Activated T-helper 1 cell treated with anti-CD3 and anti-CD28 coated beads, Interleukin-12 subunit alpha, Interleukin-12 subunit beta, Interleukin-2, Interleukin-4 antibody, amounts not matched to agents 30 ng/mL and 10 ng/mL and 1 ng/mL, durations not matched to agents 14 hours and 24 hours and 36 hours (primary cell): ENCODE data around the gene KCND1. TPM values are rescaled to one million over a fixed set of nuclear protein-coding genes. Genes with fewer than 3 reads are reported as not detected.

Source experiments
- DNase-seq: peaks from one replicate; pipeline ENCODE4 v3.0.0; 2021; ENCODE audit warnings: low spot score
- H3K27ac Mint-ChIP-seq: one replicate; pipeline ENCODE4 v1.8.0; 2021; ENCODE audit warnings: mild to moderate bottlenecking, mixed read lengths
- H3K27me3 Mint-ChIP-seq: one replicate; pipeline ENCODE4 v1.8.0; 2022; ENCODE audit warnings: mild to moderate bottlenecking, moderate library complexity, mixed read lengths; ENCODE audit not compliant: insufficient read depth
- H3K36me3 Mint-ChIP-seq: one replicate; pipeline ENCODE4 v1.8.0; 2021; ENCODE audit warnings: low read depth, mixed read lengths
- H3K4me1 Mint-ChIP-seq: one replicate; pipeline ENCODE4 v1.8.0; 2021; ENCODE audit warnings: low read depth, mixed read lengths
- H3K4me3 Mint-ChIP-seq: one replicate; pipeline ENCODE4 v1.8.0; 2021; ENCODE audit warnings: mild to moderate bottlenecking, moderate library complexity, mixed read lengths
- H3K9me3 Mint-ChIP-seq: one replicate; pipeline ENCODE4 v1.8.0; 2021; ENCODE audit warnings: mixed read lengths
- intact Hi-C: fragments of 100-400 bp; cut with micrococcal nuclease; formaldehyde crosslinking; loops from one replicate; pipeline ENCODE4 v1.15.1; 2024
- total RNA-seq: library from RNA; stranded (reverse); gene quantifications from 2 replicates; pipeline ENCODE4 v1.2.3, GENCODE V29; 2022

KCND1 gene
- total RNA-seq, 1 donor from 2014 or later, result 4.0 TPM

DNA sequence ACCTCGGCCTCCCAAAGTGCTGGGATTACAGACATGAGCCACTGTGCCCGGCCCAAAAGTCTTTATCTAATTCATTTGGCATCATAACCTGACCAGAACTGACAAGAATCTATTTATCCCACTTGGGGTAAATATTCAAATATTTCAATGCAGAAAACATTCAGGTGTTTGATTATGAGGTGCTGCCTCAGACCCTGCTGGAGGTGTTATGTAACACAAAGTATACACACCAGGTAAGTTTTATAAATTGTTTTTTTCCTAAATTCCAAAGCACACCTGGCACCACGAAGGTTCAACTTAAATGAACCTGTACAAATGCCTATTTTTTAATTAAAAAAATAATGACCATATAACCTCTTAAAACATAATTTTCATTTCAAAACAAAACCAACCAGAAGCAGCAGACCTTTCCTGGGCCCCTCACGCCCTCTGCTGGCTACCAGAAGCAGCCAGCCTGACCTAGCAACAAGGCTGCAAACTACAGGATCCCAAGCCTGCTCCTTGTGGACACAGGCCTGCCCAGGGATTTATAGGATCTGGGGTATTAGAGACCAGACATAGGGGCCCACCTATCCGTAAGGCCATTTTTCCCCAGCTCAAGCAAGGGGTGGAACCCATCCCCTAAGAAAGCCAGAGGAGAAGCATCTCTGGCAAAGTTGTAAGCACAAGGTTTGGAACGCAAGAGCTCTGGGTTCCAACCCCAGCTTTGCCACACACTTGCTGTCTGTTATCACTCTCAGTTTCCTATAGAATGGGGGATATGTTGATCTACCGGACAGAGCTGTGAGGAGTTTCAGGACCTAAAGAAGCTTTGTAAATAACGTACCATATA is 25.9 kb downstream of the KCND1 start:
- H3K4me3 Mint-ChIP-seq, result peak overlapping the region; percentile 17
- DNase-seq, result no peak
- peaks cover 26% of the 10 kb centered on the region for H3K36me3 Mint-ChIP-seq
- peaks cover 33% of the 10 kb centered on the region for H3K4me1 Mint-ChIP-seq
- intact Hi-C loops, result loop anchor here (1.0 to 5.0 kb wide), 3 partner anchors 8 to 298 kb away; no protein-coding TSS in a partner anchor
- no peaks in the 10 kb centered on the region for H3K27me3 Mint-ChIP-seq
- no peak overlapping the region for H3K27ac Mint-ChIP-seq
- H3K9me3 Mint-ChIP-seq, result no peaks in the 10 kb centered on the region

DNA sequence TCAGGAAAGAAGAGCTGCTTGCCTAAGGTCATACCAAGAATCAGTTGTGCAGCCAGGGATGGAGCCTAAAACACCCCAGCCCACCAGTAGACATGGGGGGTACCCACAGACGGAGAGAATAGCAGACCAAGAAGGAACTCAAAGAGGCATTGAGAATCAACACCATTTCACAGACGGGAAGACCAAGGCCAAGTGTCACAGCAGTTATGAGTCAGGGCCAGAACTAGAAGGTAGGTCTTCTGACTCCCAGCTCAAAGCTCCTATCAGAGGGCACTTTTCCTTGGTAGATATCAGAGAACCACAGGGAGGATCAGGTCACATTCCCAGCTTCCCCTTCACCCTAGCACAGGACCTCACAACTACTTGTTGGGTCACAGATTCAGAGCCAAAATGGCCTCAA is 28.7 kb downstream of the KCND1 start:
- DNase-seq, result no peak
- H3K9me3 Mint-ChIP-seq, result no peaks in the 10 kb centered on the region
- peaks cover 31% of the 10 kb centered on the region for H3K36me3 Mint-ChIP-seq
- intact Hi-C loops, result no loop called here
- peak overlapping the region; percentile 93 for H3K27ac Mint-ChIP-seq
- H3K27me3 Mint-ChIP-seq, result no peaks in the 10 kb centered on the region
- peaks cover 58% of the 10 kb centered on the region for H3K4me1 Mint-ChIP-seq
- peak overlapping the region; percentile 69 for H3K4me3 Mint-ChIP-seq

DNA sequence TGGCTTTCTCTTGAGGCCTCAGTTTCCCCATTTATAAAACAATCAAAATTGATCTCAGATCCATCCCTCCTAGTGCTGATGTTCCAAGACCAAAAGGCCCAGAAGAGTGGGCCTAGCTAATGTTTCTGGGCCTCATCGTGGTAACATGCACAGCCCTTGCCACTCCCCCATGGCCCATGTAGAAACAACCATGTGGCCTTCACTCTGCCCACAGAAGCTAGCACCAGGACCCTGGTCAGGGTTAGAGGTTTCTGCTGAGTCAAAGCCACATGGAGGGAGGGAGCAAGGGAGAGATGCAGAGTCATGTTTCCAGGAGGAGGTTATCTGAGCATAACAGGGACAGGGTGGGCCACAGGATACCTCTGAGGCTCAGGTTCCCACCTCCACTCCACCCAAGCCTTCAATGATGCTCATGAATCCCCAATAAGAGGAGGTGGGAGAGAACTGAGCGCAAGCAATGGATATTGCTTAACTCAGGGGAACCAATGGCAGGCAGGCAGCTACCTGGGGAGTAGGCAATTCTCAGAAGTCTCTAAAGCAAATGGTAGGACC is 31.2 kb downstream of the KCND1 start:
- Mint-ChIP-seq H3K27ac (peak overlapping the region; percentile 97), H3K36me3 (peaks cover 42% of the 10 kb centered on the region), H3K9me3 (no peaks in the 10 kb centered on the region), H3K4me3 (peak overlapping the region; percentile 22), H3K4me1 (peaks cover 78% of the 10 kb centered on the region), H3K27me3 (no peaks in the 10 kb centered on the region)
- no peak for DNase-seq
- intact Hi-C loops, result no loop called here

DNA sequence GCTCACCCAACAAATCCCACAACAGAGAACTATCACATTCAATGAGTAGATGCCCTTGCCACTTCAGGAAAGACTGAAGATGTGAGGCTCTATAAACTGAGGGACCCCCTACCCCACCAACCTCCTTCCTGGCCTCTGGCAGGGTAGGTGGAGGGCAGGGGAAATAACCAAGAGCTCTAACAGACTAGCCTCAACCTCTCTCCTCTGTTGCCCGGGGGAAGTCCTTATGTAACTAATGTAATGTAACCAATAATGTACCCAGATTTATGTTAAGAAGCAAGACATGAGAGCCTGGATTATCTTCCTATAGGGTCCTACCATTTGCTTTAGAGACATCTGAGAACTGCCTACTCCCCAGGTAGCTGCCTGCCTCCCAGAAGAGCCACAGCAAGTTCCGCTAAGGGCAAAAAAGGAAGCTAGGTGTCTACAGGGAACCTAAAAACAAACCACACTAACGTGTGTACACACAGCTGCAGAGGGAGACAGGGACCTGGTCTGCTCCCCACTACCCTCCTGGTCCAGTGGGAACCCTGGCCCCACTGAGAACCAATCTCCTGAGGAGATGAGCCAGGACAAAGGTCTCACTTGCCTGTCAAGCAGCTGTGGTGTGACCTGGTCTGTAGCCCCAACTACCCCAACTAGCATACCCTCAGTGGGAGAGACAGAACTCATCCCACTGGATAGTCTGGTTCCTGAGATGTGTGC is 32.0 kb downstream of the KCND1 start:
- no peak for DNase-seq
- Mint-ChIP-seq H3K36me3 (peaks cover 49% of the 10 kb centered on the region), H3K4me3 (peak overlapping the region; percentile 87), H3K9me3 (no peaks in the 10 kb centered on the region), H3K27ac (peak overlapping the region; percentile 97), H3K4me1 (peaks cover 86% of the 10 kb centered on the region), H3K27me3 (no peaks in the 10 kb centered on the region)
- intact Hi-C loops, result loop anchor here (5.0 to 10.0 kb wide), 4 partner anchors 137 to 1285 kb away; partner anchors contain the start of genes ELK1, HDAC6 and UXT

DNA sequence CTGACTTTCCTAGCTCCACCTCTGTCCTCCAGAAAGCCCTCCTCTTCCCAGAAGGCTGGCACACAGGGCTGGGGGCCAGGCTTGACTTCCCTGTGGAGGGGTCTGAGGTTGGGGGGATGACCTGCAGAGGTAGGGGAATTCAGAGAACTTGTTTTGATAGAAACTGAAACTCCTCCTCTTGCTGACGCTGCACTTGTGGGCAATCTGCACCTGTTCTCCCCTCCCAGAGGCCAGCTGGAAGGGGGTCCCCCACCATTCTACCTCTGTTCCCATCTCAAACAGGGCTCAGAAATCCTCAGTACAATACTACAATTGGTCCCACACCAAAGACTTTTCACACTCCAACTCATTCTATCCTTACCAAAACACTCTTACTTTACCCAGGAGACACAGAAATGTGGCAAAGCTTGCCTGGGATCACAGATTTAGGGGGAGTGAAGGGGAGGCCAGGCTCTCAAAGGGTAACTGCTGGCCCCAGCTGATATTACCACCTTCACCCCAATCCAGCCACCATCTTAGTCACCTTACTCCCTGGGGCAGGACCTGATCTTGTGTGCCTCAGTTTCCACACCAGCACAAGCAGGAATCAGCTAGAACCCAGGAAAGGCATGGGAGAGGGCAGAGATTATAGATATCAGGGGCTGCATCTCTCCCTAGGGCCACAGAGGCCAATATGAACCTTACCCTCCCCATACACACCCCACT is 32.8 kb downstream of the KCND1 start:
- peak; percentile 71 for DNase-seq
- peak overlapping the region; percentile 87 for H3K4me3 Mint-ChIP-seq
- intact Hi-C loops, result loop anchor here (5.0 to 10.0 kb wide), 4 partner anchors 137 to 1284 kb away; partner anchors contain the start of genes ELK1, HDAC6 and UXT
- no peaks in the 10 kb centered on the region for H3K9me3 Mint-ChIP-seq
- H3K36me3 Mint-ChIP-seq, result peaks cover 57% of the 10 kb centered on the region
- peak overlapping the region; percentile 97 for H3K27ac Mint-ChIP-seq
- H3K4me1 Mint-ChIP-seq, result peaks cover 86% of the 10 kb centered on the region
- no peaks in the 10 kb centered on the region for H3K27me3 Mint-ChIP-seq

DNA sequence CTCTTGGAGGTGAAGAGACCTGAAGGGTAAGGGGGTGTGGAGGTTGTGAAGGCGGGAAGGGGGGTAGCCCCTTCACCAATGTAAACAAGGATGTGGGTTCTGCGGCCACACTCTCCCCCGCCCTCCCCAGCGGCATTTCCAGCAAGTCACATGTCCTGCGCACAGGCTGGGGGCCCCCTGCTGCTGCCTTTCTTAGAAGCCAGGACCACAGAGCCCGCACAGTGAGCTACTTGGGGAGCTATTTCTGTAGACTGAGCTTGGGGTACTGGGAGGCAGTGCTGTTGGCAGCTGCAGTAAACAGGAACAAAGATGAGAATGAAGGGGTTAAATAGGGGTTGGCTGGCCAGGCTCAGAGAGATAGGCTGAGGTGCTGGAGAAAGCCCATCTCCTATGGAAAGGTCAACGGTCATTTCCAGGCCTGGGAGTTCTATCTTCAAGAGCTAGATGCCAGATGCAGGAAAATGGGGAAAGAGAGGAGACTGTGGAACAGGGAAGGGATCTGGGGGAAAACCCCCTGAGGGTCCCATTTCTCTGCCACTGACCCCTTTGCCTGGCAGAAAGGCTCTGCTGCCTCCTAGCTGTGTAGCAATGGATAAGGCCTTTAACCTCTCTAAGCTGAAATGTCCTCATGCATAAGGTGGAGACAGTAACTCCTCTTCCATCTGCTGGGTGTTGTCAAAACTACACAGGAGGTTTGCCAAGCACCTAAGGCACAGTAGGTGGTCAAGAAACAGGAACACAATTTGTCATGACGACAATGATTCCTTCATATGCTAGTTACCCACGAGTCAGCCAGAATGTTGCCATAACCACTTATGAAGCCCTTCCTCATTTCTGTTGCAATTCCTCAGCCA is 34.4 kb downstream of the KCND1 start:
- peaks cover 80% of the 10 kb centered on the region for H3K4me1 Mint-ChIP-seq
- peak overlapping the region; percentile 87 for H3K4me3 Mint-ChIP-seq
- peaks cover 52% of the 10 kb centered on the region for H3K36me3 Mint-ChIP-seq
- no peaks in the 10 kb centered on the region for H3K27me3 Mint-ChIP-seq
- H3K9me3 Mint-ChIP-seq, result no peaks in the 10 kb centered on the region
- peak overlapping the region; percentile 97 for H3K27ac Mint-ChIP-seq
- DNase-seq, result peak; percentile 85
- intact Hi-C loops, result loop anchor here (1.0 to 10.0 kb wide), 10 partner anchors 8 to 1282 kb away; partner anchors contain the start of genes ELK1, HDAC6, OTUD5 and PIM2

DNA sequence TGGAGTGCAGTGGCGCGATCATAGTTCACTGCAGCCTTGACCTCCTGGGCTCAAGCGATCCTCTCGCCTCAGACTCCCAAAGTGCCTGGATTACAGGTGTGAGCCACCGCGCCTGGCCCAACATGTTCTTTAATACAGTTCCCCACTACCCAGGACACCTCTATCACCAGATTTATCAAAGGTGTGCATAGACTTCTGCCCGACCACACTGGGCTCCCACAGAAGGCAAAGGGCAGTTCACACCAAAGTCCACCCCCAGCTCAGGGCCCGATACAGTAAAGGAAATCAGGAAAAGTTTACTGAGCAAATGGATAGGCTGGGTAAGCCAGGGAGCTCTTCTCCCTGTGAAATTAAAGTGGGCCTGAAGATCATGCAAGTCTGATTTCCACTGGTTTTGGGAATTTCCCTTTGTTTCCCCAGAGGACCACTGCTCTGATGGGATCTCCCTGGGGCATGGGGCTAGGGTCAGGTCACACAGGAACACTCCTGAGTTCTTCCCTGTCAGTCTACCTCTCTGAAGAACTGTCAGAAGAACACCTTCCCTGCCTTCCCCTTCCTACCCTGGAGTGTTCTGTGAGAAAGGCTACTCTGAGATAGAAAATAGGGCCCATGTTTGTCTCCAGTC is 35.1 kb downstream of the KCND1 start:
- Mint-ChIP-seq H3K9me3 (no peaks in the 10 kb centered on the region), H3K27me3 (no peaks in the 10 kb centered on the region), H3K4me1 (peaks cover 73% of the 10 kb centered on the region), H3K36me3 (peaks cover 46% of the 10 kb centered on the region), H3K4me3 (peak overlapping the region; percentile 87), H3K27ac (peak overlapping the region; percentile 97)
- intact Hi-C loops, result loop anchor here (1.0 to 10.0 kb wide), 10 partner anchors 9 to 1282 kb away; partner anchors contain the start of genes ELK1, HDAC6, OTUD5 and PIM2
- no peak for DNase-seq

DNA sequence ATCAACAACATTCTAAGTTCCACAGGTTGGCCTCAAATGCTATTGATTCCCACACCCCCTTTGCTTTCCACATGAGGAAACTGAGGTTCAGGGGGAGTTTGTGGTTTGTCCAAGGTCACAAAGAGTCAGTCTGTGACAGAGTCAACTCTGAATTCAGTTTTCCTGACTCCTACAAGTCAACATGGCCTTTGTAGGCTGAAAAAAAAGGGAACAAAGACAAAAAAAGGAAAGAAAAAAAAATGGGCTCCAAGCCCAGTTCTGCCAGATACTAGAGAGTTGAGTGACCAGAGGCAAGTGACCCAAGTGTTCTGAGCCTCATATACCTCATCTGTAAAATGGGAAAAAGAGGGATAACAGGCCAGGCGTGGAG is 36.4 kb downstream of the KCND1 start:
- no peaks in the 10 kb centered on the region for H3K9me3 Mint-ChIP-seq
- no peak for DNase-seq
- intact Hi-C loops, result loop anchor here (5.0 to 10.0 kb wide), 4 partner anchors 133 to 1280 kb away; partner anchors contain the start of genes ELK1, HDAC6 and UXT
- peak overlapping the region; percentile 94 for H3K27ac Mint-ChIP-seq
- H3K36me3 Mint-ChIP-seq, result peaks cover 41% of the 10 kb centered on the region
- no peaks in the 10 kb centered on the region for H3K27me3 Mint-ChIP-seq
- peaks cover 66% of the 10 kb centered on the region for H3K4me1 Mint-ChIP-seq
- H3K4me3 Mint-ChIP-seq, result peak overlapping the region; percentile 64

DNA sequence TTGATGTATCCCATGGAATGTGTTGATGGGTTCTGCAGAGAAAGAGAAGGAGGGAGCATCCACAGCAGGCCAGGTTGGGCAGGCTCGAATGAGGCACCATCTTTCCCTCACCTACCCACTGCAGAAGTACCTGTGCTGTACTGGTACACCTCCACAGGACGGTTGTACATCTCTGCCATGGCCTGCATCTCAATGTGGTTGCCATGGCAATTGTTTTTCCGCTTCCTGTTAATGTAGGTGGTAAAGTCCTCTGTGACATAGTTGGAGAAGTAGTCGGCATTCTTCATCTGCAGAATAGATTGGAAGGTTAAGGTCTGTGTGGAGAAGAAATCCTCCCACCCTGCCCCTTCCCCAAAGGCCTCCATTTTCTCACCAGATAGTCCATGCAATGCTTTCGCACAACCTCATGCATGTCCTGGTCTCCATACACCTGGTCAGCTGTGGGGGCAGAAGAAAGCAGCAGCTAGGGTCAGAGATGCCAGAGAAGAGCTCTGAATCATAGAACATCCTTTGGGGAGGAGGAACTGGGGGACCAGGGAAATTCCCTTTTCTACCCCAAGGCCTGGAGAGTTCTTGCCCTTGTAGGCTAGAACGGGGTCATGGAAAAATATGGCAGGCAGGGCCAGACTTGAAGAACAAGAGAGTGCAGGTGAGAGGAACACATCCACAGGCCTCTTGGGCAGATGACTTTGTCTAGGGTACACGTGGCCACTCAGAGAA is 36.9 kb downstream of the KCND1 start:
- Mint-ChIP-seq H3K9me3 (no peaks in the 10 kb centered on the region), H3K27me3 (no peaks in the 10 kb centered on the region), H3K4me3 (peak overlapping the region; percentile 64), H3K27ac (peak overlapping the region; percentile 94), H3K4me1 (peaks cover 60% of the 10 kb centered on the region), H3K36me3 (peaks cover 40% of the 10 kb centered on the region)
- DNase-seq, result no peak
- intact Hi-C loops, result loop anchor here (5.0 to 10.0 kb wide), 4 partner anchors 132 to 1280 kb away; partner anchors contain the start of genes ELK1, HDAC6 and UXT

DNA sequence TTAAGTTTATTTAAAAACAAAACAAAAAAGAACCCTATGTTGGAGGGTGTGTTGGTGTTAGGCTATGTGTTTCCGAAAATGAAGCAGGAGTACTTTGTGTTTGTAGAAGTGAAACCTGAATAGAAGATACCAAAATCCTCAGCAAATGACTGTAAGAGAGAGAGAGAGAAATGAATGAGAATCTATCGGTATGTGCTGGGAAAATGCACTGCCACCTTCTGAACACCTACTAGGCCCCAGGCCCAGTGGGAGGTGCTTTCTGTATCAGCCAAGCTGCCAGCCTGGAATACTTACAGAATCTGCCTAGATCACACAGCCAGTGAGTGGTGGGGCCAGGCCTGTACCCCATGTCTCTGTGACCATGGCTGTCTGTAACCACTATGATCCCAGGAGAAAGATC is 37.9 kb downstream of the KCND1 start:
- Mint-ChIP-seq H3K4me3 (peak overlapping the region; percentile 64), H3K9me3 (no peaks in the 10 kb centered on the region), H3K4me1 (peaks cover 51% of the 10 kb centered on the region), H3K36me3 (peaks cover 40% of the 10 kb centered on the region), H3K27me3 (no peaks in the 10 kb centered on the region), H3K27ac (peak overlapping the region; percentile 94)
- DNase-seq, result no peak
- intact Hi-C loops, result loop anchor here (10.0 kb wide), 1 partner anchor 1279 kb away; the partner anchor contains the start of genes ELK1 and UXT
